CD14-positive monocyte (primary cell): ENCODE data around the gene EDNRA. TPM values are rescaled to one million over a fixed set of nuclear protein-coding genes. Genes with fewer than 3 reads are reported as not detected.

Source experiments
- DNase-seq, 3 donors: peaks; one replicate each; pipeline ENCODE4 v3.0.0-alpha.2; 2011 to 2022
- H2AFZ ChIP-seq: 2 replicates; pipeline ENCODE4 v1.6.0; 2012; ENCODE audit warnings: mild to moderate bottlenecking, low read depth, low read length, inconsistent platforms; ENCODE audit not compliant: insufficient read depth, poor library complexity, severe bottlenecking
- H3K27ac ChIP-seq, 2 donors: 1 replicate in 1 of 2; 2 replicates in 1 of 2; pipeline ENCODE4 v1.5.1; 2012 to 2013; ENCODE audit warnings: low read length in 2 of 2, control low read depth in 1 of 2, inconsistent platforms in 1 of 2, low read depth in 1 of 2, mild to moderate bottlenecking in 1 of 2
- H3K27me3 ChIP-seq, 2 donors: one replicate each; pipeline versions ENCODE4 v1.6.0 to v1.6.1; 2011 to 2013; ENCODE audit warnings: low read length in 2 of 2; ENCODE audit not compliant: control insufficient read depth in 2 of 2, insufficient read depth in 2 of 2
- H3K36me3 ChIP-seq, 2 donors: replicated peaks in 1 of 2; 1 replicate in 1 of 2; 2 replicates in 1 of 2; pipeline versions ENCODE4 v1.5.1 to v1.6.1; 2012 to 2013; ENCODE audit warnings: low read length in 2 of 2, control low read depth in 1 of 2, inconsistent platforms in 1 of 2, mild to moderate bottlenecking in 1 of 2; ENCODE audit not compliant: insufficient read depth in 2 of 2, control insufficient read depth in 1 of 2
- H3K4me1 ChIP-seq, 2 donors: 1 replicate in 1 of 2; 2 replicates in 1 of 2; pipeline versions ENCODE4 v1.5.1 to v1.6.1; 2012 to 2013; ENCODE audit warnings: low read length in 2 of 2, control low read depth in 1 of 2, inconsistent platforms in 1 of 2, mild to moderate bottlenecking in 1 of 2, moderate library complexity in 1 of 2; ENCODE audit not compliant: insufficient read depth in 2 of 2, control insufficient read depth in 1 of 2
- H3K4me2 ChIP-seq: replicated peaks from 2 replicates; pipeline ENCODE3; 2012; ENCODE audit warnings: low read length, moderate library complexity, mild to moderate bottlenecking; ENCODE audit not compliant: poor library complexity, severe bottlenecking; ENCODE audit errors: extremely low read depth
- H3K4me3 ChIP-seq, 3 experiments: fragments of 200-600 bp in 1 of 3; sonication (generic) in 1 of 3; replicated peaks in 1 of 3; 1 replicate in 2 of 3; 2 replicates in 1 of 3; pipeline ENCODE4 v1.5.1; 2011 to 2013; ENCODE audit warnings: low read length in 3 of 3, mild to moderate bottlenecking in 3 of 3, control low read depth in 2 of 3, low read depth in 2 of 3, inconsistent platforms in 1 of 3, moderate library complexity in 1 of 3
- H3K79me2 ChIP-seq: 2 replicates; pipeline ENCODE4 v1.6.0; 2012; ENCODE audit warnings: mild to moderate bottlenecking, control low read depth, inconsistent platforms, low read length, moderate library complexity; ENCODE audit not compliant: insufficient read depth
- H3K9ac ChIP-seq: 2 replicates; pipeline ENCODE4 v1.6.0; 2017; ENCODE audit warnings: low read length, mild to moderate bottlenecking; ENCODE audit not compliant: insufficient read depth, poor library complexity, severe bottlenecking
- H3K9me3 ChIP-seq, 2 donors: replicated peaks in 1 of 2; 1 replicate in 1 of 2; 2 replicates in 1 of 2; pipeline versions ENCODE4 v1.5.1 to v1.6.1; 2012 to 2013; ENCODE audit warnings: low read length in 2 of 2, control low read depth in 1 of 2; ENCODE audit not compliant: control insufficient read depth in 1 of 2, insufficient read depth in 1 of 2
- H4K20me1 ChIP-seq: 2 replicates; pipeline ENCODE4 v1.6.0; 2012; ENCODE audit warnings: mild to moderate bottlenecking, low read length, control low read depth, moderate library complexity; ENCODE audit not compliant: insufficient read depth
- H3K27ac Mint-ChIP-seq, 7 donors: one replicate each; pipeline ENCODE4 v1.8.0; 2020; ENCODE audit warnings: mild to moderate bottlenecking in 7 of 7, mixed read lengths in 7 of 7, moderate library complexity in 6 of 7, inconsistent platforms in 2 of 7
- H3K27me3 Mint-ChIP-seq, 3 donors: one replicate each; pipeline ENCODE4 v1.8.0; 2021 to 2022; ENCODE audit warnings: low read depth in 3 of 3, mild to moderate bottlenecking in 3 of 3, mixed read lengths in 3 of 3, moderate library complexity in 3 of 3, inconsistent platforms in 1 of 3
- H3K36me3 Mint-ChIP-seq, 2 donors: one replicate each; pipeline ENCODE4 v1.8.0; 2020; ENCODE audit warnings: mixed read lengths in 2 of 2, inconsistent platforms in 1 of 2, mild to moderate bottlenecking in 1 of 2
- H3K4me1 Mint-ChIP-seq: one replicate; pipeline ENCODE4 v1.8.0; 2020; ENCODE audit warnings: mild to moderate bottlenecking, mixed read lengths
- H3K4me3 Mint-ChIP-seq, 2 donors: one replicate each; pipeline ENCODE4 v1.8.0; 2020; ENCODE audit warnings: mild to moderate bottlenecking in 2 of 2, mixed read lengths in 2 of 2, moderate library complexity in 1 of 2
- H3K9me3 Mint-ChIP-seq, 7 donors: one replicate each; pipeline ENCODE4 v1.8.0; 2020 to 2022; ENCODE audit warnings: mixed read lengths in 7 of 7, mild to moderate bottlenecking in 6 of 7, moderate library complexity in 6 of 7, inconsistent platforms in 2 of 7
- CTCF ChIP-seq: fragments of 200-600 bp; IDR thresholded peaks from one replicate; pipeline ENCODE4 v1.8.0; 2022; ENCODE audit warnings: antibody characterized with exemption, mild to moderate bottlenecking
- WGBS: methylation state at CpG from one replicate; pipeline ENCODE4 v1.1.5; 2013; ENCODE audit warnings: missing lambda C conversion rate; ENCODE audit not compliant: insufficient coverage; 5-methylcytosine and 5-hydroxymethylcytosine counted together
- intact Hi-C, 2 donors: fragments of 100-400 bp; cut with micrococcal nuclease; formaldehyde crosslinking; loops; one replicate each; pipeline versions ENCODE4 v1.15.0 to v1.15.1; 2023
- polyA plus RNA-seq, 3 donors: library from polyadenylated mRNA; depleted of rRNA in 1 of 3; unstranded in 2 of 3; stranded (reverse) in 1 of 3; fragments of 300-500 nt in 2 of 3; fragments of >200 nt in 1 of 3; fragmentation: Illumina TruSeq in 2 of 3; gene quantifications; 1 replicate in 2 of 3; 2 replicates in 1 of 3; pipeline ENCODE4 v1.2.3, GENCODE V29; 2012 to 2021

The EDNRA gene
- polyA plus RNA-seq, 3 donors = not detected

GRCh38 chr4:147566762-147567161 lies 85.9 kb downstream of the EDNRA start:
- no peak for DNase-seq
- Mint-ChIP-seq H3K4me3 (no peak overlapping the region), H3K27me3 (peaks cover 0 to 3% (median 0%) of the 10 kb centered on the region in 3 donors), H3K4me1 (no peaks in the 10 kb centered on the region), H3K27ac (no peak overlapping the region), H3K9me3 (peaks cover 0 to 13% (median 3%) of the 10 kb centered on the region in 7 donors), H3K36me3 (no peaks in the 10 kb centered on the region)
- Histone ChIP-seq H3K27ac (no peak overlapping the region), H3K36me3 (no peaks in the 10 kb centered on the region), H3K4me3 (no peak overlapping the region), H4K20me1 (no peaks in the 10 kb centered on the region), H3K4me1 (no peaks in the 10 kb centered on the region), H2AFZ (no peak overlapping the region), H3K9ac (no peak overlapping the region), H3K9me3 (peaks cover 0 to 9% of the 10 kb centered on the region in 2 donors), H3K27me3 (no peaks in the 10 kb centered on the region), H3K4me2 (no peak overlapping the region), H3K79me2 (no peaks in the 10 kb centered on the region)
- no peak for TF ChIP-seq CTCF
- intact Hi-C loops = no loop called here

- no peak for DNase-seq
- Mint-ChIP-seq H3K4me1 (no peaks in the 10 kb centered on the region), H3K27ac (no peak overlapping the region), H3K27me3 (peaks cover 0 to 3% (median 0%) of the 10 kb centered on the region in 3 donors), H3K36me3 (no peaks in the 10 kb centered on the region), H3K4me3 (no peak overlapping the region), H3K9me3 (peaks cover 0 to 16% (median 3%) of the 10 kb centered on the region in 7 donors)
- intact Hi-C loops = no loop called here
- H3K4me2 ChIP-seq = no peak overlapping the region
- WGBS = 80% methylated on average over 1 of the region's 1 CpG
- H3K4me1 ChIP-seq = no peaks in the 10 kb centered on the region
- no peak overlapping the region for H3K27ac ChIP-seq
- no peaks in the 10 kb centered on the region for H4K20me1 ChIP-seq
- no peaks in the 10 kb centered on the region for H3K36me3 ChIP-seq
- no peak overlapping the region for H2AFZ ChIP-seq
- H3K79me2 ChIP-seq = no peaks in the 10 kb centered on the region
- peaks cover 0 to 9% of the 10 kb centered on the region in 2 donors for H3K9me3 ChIP-seq
- H3K4me3 ChIP-seq = no peak overlapping the region
- no peak overlapping the region for H3K9ac ChIP-seq
- H3K27me3 ChIP-seq = no peaks in the 10 kb centered on the region
- no peak for TF ChIP-seq CTCF
Measured at GRCh38 chr4:147567276-147567675, 86.4 kb downstream of the EDNRA start.
